Glutamatergic neuron (in vitro differentiated cells): Measurements from ENCODE around the gene ELOVL2. TPM values are rescaled to one million over a fixed set of nuclear protein-coding genes. Genes with fewer than 3 reads are reported as not detected.

Experiments used
- DNase-seq: peaks from one replicate; pipeline ENCODE4 v3.0.0; 2022
- H3K27ac Mint-ChIP-seq: one replicate; pipeline ENCODE4 v1.8.0; 2020; ENCODE audit warnings: mild to moderate bottlenecking, mixed read lengths, inconsistent platforms; ENCODE audit not compliant: unreplicated experiment
- H3K27me3 Mint-ChIP-seq: one replicate; pipeline ENCODE4 v1.8.0; 2020; ENCODE audit warnings: mild to moderate bottlenecking, moderate library complexity, mixed read lengths, inconsistent platforms; ENCODE audit not compliant: unreplicated experiment
- H3K36me3 Mint-ChIP-seq: one replicate; pipeline ENCODE4 v1.8.0; 2020; ENCODE audit warnings: mild to moderate bottlenecking, mixed read lengths, inconsistent platforms; ENCODE audit not compliant: unreplicated experiment
- H3K4me1 Mint-ChIP-seq: one replicate; pipeline ENCODE4 v1.8.0; 2020; ENCODE audit warnings: mild to moderate bottlenecking, low read depth, mixed read lengths, inconsistent platforms; ENCODE audit not compliant: unreplicated experiment
- H3K4me3 Mint-ChIP-seq: one replicate; pipeline ENCODE4 v1.8.0; 2020; ENCODE audit warnings: mild to moderate bottlenecking, mixed read lengths, inconsistent platforms; ENCODE audit not compliant: unreplicated experiment
- H3K9me3 Mint-ChIP-seq: one replicate; pipeline ENCODE4 v1.8.0; 2020; ENCODE audit warnings: mild to moderate bottlenecking, moderate library complexity, mixed read lengths, inconsistent platforms; ENCODE audit not compliant: unreplicated experiment
- total RNA-seq: library from RNA; stranded (reverse); fragmentation: NEBNext Ultra II Directional; extraction: Animal tissue kit (Norgen Biotek cat#: 25700); gene quantifications from one replicate; pipeline ENCODE4 v1.2.1, GENCODE V29; 2021; ENCODE audit not compliant: unreplicated experiment
- TF ChIP-seq, protein P1 (sequence below): fragments of 200-600 bp; sonication (generic); IDR thresholded peaks from one replicate; pipeline ENCODE4 v1.5.0; 2021; ENCODE audit not compliant: partially characterized antibody, unreplicated experiment

ELOVL2 gene
- total RNA-seq, 1 donor from 2014 or later, result 10.6 TPM

DNA sequence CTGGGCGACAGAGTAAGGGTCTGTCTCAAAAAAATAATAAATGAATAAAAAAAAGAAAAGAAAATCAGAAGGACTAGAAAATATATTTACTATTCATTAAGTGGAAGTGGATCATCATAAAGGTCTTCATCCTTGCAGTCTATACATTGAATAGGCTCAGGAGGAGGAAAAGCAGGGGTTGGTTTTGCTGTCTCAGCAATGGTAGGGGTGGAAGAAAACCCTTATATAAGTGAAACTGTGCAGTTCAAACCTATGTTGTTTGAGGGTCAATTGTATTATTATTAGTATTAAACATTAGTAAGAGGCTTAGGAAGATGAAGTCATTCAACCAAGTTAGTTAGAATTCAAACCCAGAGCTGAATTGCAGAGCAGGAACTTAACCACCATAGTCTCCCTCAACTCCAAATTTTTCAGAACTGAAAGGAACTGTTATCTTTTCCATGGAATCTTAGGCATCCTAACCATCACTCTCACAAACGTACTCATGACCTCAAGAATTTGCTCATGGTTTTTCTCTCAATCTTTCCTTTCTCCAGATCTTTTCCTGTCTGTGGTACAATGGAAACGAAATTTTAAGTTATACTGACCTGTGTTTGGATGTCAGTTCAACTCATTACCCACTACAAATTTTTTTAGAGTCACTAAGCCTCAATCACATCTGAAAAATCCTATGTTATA lies 41.8 kb upstream of the ELOVL2 start:
- H3K36me3 Mint-ChIP-seq, result no peaks in the 10 kb centered on the region
- no peak overlapping the region for H3K27ac Mint-ChIP-seq
- peaks cover 3% of the 10 kb centered on the region for H3K9me3 Mint-ChIP-seq
- H3K27me3 Mint-ChIP-seq, result peaks cover 9% of the 10 kb centered on the region
- H3K4me1 Mint-ChIP-seq, result no peaks in the 10 kb centered on the region
- no peak overlapping the region for H3K4me3 Mint-ChIP-seq
- DNase-seq, result no peak
- TF ChIP-seq, protein P1, sequence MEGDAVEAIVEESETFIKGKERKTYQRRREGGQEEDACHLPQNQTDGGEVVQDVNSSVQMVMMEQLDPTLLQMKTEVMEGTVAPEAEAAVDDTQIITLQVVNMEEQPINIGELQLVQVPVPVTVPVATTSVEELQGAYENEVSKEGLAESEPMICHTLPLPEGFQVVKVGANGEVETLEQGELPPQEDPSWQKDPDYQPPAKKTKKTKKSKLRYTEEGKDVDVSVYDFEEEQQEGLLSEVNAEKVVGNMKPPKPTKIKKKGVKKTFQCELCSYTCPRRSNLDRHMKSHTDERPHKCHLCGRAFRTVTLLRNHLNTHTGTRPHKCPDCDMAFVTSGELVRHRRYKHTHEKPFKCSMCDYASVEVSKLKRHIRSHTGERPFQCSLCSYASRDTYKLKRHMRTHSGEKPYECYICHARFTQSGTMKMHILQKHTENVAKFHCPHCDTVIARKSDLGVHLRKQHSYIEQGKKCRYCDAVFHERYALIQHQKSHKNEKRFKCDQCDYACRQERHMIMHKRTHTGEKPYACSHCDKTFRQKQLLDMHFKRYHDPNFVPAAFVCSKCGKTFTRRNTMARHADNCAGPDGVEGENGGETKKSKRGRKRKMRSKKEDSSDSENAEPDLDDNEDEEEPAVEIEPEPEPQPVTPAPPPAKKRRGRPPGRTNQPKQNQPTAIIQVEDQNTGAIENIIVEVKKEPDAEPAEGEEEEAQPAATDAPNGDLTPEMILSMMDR, result no peak

DNA sequence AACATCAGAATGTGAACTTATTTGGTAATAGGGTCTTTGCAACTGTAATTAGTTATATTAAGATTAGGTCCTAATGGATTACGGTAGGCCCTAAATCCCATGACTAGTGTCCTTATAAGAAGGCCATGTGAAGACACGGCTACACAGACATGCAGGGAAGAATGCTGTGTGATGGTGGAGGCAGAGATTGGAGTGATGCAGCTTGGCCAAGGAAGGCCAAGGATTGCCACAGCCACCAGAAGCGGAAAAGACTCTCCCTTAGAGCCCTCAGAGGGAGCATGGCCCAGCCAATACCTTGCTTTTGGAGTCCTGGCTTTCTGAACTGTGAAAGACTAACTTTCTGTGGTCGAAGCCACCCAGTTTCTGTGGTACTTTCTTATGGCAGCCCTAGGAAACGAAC lies 39.9 kb upstream of the ELOVL2 start:
- H3K9me3 Mint-ChIP-seq, result peaks cover 3% of the 10 kb centered on the region
- H3K4me3 Mint-ChIP-seq, result no peak overlapping the region
- no peak for DNase-seq
- H3K36me3 Mint-ChIP-seq, result no peaks in the 10 kb centered on the region
- H3K27ac Mint-ChIP-seq, result no peak overlapping the region
- H3K27me3 Mint-ChIP-seq, result peaks cover 7% of the 10 kb centered on the region
- no peaks in the 10 kb centered on the region for H3K4me1 Mint-ChIP-seq
- TF ChIP-seq, protein P1, result no peak

DNA sequence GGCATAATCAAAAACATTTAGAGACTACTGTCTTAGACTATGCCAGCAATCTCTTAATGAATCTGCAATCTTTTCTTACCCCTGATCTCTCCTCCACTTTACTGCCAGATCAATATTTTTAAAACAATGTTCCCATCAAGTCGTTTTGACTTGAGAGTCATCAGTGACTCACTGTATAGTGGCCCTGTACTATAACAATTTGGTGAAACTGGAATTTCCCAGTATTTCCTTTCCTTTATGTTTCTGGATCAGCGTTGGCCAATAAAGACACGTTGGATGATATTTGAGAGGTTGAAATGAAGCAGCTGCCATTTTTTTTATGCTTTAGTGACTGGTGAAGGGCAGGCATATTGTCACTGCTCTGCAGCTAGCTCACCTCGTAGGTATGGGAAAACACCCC lies 39.4 kb upstream of the ELOVL2 start:
- no peaks in the 10 kb centered on the region for H3K4me1 Mint-ChIP-seq
- TF ChIP-seq, protein P1, result no peak
- no peak overlapping the region for H3K27ac Mint-ChIP-seq
- H3K4me3 Mint-ChIP-seq, result no peak overlapping the region
- peaks cover 5% of the 10 kb centered on the region for H3K27me3 Mint-ChIP-seq
- H3K36me3 Mint-ChIP-seq, result no peaks in the 10 kb centered on the region
- H3K9me3 Mint-ChIP-seq, result peaks cover 3% of the 10 kb centered on the region
- DNase-seq, result no peak

DNA sequence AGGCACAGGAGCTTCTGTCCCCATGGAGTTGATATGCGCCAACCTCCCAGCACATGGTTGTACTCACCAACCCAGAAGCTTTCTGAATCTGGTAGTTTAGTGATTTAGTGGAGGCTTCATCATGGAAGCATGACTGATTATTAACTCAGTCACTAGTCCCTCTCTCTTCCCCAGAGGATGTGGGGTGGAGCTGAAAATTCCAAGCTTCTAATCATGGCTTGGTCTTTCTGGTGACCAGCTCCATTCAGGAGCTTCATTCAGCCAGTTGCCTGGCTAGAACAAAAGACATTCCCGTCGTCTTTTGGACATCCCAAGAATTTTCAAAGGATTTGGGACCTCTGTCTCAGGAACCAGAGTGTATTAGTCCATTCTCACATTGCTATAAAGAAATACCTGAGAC lies 36.2 kb upstream of the ELOVL2 start:
- TF ChIP-seq, protein P1, result no peak
- Mint-ChIP-seq H3K27me3 (peaks cover 2% of the 10 kb centered on the region), H3K36me3 (no peaks in the 10 kb centered on the region), H3K27ac (no peak overlapping the region), H3K4me3 (no peak overlapping the region), H3K9me3 (no peaks in the 10 kb centered on the region), H3K4me1 (no peaks in the 10 kb centered on the region)
- no peak for DNase-seq

DNA sequence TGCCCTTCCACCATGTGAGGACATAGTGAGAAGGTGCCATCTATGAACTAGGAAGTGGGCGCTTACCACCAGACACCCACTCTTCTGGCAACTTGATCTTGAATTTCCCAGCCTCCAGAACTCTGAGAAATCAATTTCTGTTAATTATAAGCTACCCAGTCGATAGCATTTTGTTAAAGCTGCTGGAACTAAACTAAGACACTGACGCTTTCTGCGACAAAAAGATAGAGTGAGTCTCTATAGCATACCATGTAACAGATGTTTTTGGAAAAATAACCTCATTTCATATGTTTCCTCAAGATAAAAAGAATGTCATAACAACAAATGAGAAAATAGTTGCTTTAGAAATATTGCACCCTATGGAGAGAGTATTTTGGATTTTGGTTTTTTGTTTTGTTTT lies 34.2 kb upstream of the ELOVL2 start:
- H3K36me3 Mint-ChIP-seq, result no peaks in the 10 kb centered on the region
- H3K9me3 Mint-ChIP-seq, result no peaks in the 10 kb centered on the region
- H3K4me3 Mint-ChIP-seq, result no peak overlapping the region
- H3K4me1 Mint-ChIP-seq, result no peaks in the 10 kb centered on the region
- TF ChIP-seq, protein P1, result no peak
- DNase-seq, result no peak
- H3K27ac Mint-ChIP-seq, result no peak overlapping the region
- H3K27me3 Mint-ChIP-seq, result no peaks in the 10 kb centered on the region
